Muscle of back (tissue), 11 donors: ENCODE data around the gene HPCAL1. TPM values are rescaled to one million over a fixed set of nuclear protein-coding genes. Genes with fewer than 3 reads are reported as not detected.
"Not testable (repeated sequence)": the region's sequence is repeated elsewhere in the genome, so short reads cannot be mapped to it uniquely, and the experiment has no call there.

ENCODE experiments used
- DNase-seq, 3 donors: peaks; one replicate each; pipeline versions ENCODE4 v3.0.0 to v3.0.0-alpha.2; 2013
- polyA plus RNA-seq, 10 donors: library from polyadenylated mRNA; unstranded; fragments of 120-200 nt; gene quantifications; one replicate each; pipeline ENCODE4 v1.2.1, GENCODE V29; 2013; ENCODE audit not compliant: insufficient read length in 10 of 10

Gene HPCAL1
- polyA plus RNA-seq, 10 donors = 19.9 to 39.4 (median 34.4) TPM

DNA sequence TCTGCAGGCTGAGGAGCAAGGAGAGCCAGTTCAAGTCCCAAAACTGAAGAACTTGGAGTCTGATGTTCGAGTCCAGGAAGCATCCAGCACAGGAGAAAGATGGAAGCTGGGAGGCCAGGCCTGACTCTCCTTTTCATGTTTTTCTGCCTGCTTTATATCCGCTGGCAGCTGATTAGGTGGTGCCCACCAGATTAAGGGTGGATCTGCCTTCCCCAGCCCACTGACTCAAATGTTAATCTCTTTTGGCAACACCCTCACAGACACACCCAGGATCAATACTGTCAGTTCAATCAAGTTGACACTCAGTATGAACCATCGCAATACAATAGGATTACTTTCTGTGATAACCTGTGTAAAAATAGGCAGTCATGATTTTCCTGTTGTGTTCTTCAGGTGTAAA is 154.5 kb downstream of the HPCAL1 start:
- not testable (repeated sequence) for DNase-seq

DNA sequence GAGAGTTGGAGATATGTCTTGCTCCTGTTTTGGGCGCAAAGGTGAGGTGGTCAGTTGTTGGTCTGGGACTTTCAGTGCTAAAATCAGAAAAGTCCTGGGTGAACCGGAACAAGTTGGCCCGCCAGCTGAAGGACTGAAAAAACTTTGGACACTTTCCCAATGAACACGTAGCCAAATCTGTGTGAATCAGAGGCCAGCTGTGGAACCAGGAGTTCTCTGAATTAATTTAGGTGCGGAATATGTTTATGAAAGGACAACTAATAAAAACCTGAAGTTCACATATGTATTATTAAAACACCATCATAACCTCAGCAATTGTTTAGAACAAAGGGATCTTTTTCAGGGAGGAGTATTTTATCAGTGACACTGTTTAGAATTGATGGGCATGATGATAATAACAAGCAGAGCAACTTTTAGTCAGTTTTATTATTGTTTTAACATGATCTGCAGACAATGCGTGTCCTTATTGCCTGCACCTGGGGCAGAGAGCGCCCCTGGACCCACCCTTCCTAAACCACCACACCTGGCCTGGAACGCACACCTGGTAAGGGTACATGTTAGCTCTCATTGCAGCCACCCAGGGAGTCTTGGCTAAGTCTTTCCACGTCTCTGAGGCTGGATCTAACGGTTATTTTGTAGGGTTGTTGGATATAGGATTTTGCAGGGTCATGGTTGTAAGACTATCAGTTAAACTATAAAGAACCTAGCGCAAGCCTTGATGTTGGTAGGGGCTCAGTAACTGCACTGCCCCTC is 155.3 kb downstream of the HPCAL1 start:
- peak in 1 of 3 donors; percentile 54 for DNase-seq

DNA sequence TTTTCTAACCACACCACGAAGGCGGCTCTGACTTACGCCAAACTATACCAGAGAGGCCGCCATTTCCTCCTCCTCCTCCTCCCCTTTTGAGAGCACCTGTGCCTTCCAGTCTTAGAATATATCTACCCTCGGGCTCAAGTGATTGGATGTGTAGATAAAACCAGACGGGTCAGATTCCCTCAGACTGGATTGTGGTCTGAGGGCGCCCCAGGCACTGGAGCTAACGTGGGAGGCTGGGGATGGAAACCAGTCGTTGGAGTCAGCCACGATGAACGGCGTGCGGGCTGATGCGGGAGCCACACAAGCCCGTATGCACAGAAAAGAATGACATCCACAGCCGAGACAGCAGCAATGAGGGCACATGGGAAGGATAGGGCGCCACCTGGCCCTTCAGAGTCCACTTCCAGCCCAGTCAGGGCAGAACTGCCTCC is 157.7 kb downstream of the HPCAL1 start:
- DNase-seq = no peak

DNA sequence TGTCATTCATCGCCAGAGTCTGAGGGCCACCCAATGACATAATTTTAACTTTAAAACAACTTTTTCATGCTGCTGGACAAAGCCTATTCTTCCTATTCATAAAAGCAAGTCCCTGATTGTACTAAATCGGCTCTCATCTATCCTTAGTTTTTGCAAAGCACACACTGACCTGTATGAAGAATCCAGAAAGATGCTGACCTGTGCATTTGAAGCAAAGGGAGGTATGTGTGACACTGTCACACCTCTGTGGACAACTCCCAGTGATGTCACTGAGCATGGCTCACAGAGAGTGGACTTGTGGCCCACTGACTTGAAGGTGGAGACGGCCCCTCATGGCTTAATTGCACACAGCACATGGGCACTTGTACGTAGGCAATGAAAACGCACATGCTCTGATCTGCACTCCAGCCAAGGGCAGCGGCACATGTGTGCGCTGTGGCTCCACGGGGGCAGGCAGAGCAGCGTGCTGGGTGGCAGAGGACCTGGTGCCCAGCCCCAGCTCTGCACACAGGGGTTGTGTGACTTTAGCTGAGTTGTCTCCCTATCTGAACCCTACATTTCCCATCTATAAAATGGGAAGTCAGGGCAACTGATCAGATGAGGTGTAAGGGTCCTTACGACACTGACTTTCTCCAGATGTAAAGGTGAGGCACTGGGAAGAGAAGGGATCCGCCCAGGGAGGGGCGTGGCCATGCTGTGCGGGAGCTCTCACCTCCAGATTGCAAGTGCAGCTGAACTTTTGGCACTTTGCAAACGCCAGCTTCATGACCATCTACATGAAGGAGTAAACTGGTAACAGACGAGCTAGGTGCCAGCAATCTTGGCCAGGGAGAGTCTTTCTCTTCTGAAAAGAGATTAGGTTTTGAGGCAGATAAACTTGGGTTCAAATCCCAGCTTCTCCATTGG is 159.7 kb downstream of the HPCAL1 start:
- DNase-seq = no peak

DNA sequence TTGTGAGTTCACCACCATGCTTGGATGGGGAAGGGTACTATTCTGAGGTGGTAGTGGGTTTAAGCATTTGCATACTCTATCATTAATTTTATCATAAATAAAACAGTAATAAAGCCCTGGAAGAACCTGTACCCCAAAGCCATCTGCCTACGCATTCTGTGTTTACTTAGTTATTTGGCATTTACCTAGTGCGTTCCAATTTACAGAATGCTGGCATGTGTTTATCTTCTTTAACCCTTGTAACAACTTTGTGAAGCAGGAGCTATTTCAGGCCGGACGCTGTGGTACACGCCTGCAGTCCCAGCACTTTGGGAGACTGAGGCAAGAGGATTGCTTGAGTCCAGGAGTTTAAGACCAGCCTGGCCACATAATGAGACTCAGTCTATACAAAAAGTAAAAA is 163.2 kb downstream of the HPCAL1 start:
- DNase-seq = no peak

DNA sequence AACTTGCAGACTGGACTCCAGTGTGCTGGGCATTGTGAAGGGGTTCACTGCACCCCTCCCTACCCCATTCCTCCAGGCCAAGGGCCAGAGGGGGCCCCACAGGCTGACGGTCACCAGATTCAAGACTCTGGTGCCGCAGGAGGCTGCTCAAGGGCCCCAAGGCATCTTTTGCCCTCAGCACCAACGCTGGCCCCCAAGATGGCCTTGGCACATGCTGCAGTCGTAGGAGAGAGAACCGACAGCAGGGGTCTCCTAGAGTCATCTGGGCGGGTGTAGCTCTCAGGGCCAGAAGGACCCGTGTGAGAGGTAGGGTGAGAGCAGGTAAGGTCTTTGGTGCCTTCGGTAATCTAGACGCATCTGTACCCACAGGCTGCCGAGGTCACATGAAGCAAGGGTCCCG is 164.1 kb downstream of the HPCAL1 start:
- no peak for DNase-seq

DNA sequence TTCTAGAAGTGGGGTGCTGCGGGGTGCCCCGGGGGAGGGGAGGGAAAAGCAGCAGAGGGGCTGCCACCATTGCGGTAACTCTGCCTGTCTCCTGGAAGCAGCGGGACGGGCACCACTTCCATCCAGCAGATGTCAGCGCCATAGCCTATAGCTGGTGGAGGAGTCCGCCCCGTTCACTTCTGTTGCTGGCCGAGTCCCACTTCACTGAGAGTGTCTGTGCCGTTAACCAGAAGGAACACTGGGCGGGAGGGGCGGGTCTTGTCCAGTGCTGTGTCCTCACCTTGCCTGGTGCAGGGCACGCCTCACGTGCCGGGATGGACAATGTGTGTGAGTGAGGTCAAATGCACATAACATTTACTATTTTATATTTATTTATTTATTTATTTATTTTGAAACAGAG is 164.7 kb downstream of the HPCAL1 start:
- DNase-seq = no peak

DNA sequence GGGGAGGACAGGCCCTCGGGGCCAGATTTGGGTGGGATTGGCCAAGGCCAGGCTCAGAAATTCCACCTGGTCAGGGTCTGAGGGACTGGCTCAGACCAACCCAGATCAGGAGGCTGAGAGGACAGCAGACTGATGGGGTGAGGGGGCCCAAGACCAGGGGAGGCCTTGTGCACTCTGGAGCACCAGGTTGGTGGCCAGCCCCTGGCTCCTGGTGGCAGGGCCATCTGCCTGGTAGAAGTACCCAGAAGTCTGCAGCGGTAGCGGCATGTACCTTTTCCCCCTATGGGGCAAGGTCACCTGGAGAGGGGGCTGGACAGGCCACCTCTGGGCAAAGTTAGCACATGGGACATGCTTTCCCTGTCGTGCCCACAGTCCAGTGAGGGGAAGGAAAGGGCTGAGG is 166.6 kb downstream of the HPCAL1 start:
- no peak for DNase-seq

DNA sequence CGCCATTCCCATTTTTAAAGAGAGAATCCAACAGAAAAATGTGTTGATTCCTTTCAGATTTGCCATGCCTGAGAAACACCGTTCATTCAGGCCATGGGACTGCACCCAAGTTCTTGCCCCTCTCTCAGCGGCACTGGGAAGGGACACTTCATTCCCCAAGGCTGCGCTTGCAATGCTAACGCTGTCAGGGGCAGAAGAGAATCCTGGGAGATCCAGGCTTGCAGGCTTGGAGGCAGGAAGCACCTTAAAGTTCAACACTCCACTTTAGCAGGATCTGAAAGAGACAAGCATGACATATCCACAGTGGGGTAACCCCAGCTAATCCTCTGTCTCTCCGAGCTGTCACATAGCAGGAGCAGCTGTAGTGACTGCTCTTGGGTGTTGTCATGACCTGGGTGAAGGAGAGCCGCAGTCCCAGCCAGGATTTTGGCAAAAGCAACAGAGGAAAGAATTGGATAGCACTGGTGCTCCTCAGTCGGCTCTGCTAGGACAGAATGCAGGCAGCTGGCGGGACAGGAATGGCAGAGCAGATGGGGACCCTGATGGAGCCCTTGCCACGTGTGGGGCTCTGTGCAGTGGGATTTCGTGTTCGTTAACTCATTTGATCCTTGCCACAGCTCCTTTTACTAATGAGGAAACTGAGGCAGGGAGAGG is 167.4 kb downstream of the HPCAL1 start:
- DNase-seq = peak in 2 of 3 donors; percentile 10 to 32

DNA sequence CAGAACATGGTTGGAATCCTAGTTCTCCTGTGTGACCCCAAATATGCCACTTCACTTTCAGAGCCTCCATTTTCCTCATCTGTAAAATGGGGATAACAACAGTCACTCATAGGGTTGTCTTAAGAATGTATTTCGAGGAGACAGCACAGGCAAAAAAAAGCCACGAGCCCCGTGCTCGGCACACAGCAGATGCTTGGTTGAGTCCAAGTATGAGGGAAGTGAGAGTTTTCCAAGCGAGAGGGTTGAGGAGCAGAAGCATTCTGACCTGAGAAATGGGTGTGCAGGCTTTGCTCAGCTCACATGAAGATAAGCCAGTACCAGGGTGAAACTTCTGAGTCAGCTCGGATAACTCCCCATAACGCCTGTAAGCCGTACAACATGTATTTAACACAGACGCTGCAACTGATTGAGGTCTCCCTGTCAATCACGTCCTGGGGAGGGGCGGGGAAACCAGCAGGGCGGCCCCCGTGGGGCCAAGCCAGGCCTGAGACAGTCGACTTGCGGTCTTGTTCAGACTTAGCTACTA is 168.4 kb downstream of the HPCAL1 start:
- no peak for DNase-seq

DNA sequence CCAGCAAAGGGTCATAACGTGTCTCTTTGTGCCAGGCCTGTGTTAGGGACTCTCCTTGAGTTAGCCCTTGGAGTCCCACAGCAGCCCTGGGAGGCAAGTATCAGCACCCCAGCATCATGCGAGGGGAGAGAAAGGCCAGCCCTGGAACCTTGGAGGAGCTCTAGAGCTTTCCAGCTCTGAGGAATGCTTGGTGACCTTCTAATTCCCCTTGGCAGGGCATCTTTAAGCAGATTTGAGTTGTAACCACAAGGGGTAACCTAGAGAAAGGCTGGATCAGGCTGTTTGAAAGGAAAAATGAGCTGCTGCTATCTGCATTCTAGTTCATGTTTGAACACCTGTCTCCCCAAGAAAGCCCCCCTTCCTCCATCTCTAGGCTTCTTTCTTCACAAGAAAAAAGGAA is 169.3 kb downstream of the HPCAL1 start:
- no peak for DNase-seq

DNA sequence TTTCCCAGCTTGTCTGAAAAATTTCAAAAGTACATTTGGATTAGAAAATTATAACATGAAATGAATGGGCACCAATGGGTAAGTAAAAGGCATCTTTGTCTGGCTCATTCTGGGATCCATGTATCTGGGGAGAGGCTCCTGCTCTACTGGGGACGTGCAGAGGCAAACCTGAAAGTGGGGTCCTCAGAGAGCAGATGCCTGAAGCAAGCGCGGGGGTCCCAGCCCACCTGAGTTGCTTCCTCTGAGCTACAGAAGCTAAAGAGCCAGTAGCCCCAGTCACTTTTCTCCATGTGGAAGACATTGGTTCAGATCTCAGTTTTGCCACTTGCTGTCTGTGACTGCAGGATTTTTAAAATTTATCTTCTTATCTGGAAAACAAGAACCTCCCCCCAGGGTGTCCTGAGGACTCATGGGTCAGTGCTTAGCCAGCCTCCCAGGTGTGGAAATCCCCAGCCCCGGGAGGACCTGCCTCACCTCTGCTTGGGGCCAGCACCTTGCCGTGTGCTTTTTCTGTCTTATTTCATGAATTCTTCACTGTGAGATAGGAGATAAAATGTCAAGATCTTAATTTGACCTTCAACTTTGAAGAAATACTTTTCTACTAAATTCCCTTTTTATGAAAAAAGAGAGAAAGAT is 170.5 kb downstream of the HPCAL1 start:
- DNase-seq = no peak

DNA sequence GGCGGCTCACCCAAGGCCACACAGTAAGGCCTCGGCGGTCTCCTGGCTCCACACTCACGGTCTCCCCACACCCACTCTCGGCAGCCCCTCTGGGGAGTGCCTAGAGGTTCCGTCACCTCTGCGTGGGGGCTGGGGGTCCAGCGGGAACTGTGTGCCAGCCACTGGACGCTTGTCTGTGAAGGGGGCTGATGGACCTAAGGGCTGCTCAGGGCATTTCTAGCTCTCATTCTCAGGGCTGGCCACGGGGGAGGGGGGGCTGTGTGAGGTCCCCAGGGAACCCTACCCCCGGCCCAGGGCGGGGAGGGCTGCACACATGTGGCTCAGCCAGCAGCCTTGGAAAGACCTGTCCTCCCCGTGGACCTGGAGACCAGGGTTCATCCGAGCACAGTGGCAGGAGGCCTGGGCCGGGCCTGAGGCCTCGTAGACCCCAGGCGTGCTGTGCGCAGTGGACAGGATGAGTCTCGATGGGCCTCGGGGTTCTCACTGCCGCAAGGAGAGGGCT is 172.6 kb downstream of the HPCAL1 start:
- no peak for DNase-seq

DNA sequence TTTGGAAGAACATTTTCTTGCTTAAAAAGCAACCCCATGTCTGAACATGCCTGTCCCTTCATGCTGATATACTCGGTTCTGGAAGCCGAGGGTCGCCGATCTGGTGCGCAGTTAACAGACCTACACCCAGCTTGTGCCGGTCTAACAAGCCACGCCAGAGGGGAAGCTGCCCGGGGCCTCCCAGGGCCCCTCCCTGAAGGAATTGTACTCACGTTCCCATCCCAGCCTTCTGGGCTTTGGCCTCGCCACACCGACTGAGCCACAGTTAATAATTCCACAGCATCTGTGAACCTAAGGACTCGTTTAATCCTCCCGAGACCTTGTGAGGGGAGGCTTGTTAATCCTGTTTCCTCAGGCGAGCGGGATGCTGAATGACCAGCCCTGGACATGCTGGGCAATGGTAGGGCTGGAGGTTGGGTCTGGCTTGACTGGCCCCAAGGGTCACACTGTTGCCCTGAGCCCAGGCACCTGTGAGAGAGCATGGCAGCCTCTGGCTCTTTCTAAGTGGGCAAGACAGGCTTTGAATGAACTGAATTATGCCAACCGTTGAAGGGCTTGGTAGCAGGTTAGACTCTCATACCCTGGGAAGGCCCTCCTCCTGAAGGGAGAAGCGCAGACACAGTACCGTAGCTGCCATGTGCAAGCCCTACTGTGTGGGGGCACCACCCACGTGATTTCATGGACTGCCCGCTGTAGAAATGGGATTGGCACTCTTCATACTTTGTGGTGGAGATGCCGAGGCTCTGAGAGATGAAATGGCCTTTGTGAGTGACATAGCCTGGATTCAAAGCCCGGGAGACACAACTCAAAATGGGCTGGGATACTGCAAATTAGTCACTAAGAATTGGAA is 173.3 kb downstream of the HPCAL1 start:
- DNase-seq = no peak

DNA sequence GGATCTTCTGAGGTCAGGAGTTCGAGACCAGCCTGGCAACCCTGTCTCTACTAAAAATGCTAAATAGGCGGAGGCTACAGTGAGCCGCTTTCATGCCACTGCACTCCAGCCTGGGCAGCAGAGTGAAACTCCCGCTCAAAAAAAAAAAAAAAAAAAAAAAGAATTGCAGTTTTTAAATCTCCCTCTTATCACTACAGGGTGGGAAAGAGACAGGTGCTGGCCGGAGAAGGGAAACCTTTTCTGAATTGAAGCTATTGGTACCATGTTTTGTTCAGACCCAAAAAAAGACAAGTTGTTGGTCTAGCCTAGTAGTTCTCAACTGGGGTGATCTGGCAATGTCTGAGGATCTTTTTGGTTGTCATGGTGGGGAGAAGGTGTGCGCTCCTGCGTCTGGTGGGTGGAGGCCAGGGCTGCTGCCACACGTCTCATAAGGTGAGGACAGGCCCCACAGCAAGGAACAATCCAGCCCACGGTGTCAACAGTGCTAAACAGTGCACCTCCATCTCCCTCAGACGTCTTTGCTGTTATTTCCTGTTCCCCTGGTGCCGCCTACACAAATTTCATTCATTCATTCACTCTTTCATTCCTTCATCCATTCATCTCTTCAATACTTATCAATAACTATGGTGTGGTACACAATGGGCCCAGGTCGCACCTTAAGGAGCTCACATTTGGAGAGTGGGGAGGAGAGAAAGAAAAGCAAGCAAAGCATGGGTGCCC is 174.2 kb downstream of the HPCAL1 start:
- DNase-seq = no peak
